ENCODE results near the gene FAM117A.

GRCh38 chr17:49691677-49692191 is 72.2 kb downstream of the FAM117A start:
- TF ChIP-seq YY1 (IDR thresholded peaks at IDR 0.05; ENCODE audit: low read depth, low read length) (no peak), TCF7 (IDR thresholded peaks at IDR 0.05; ENCODE audit: borderline replicate concordance) (no peak), NBN (IDR thresholded peaks at IDR 0.05) (no peak), IRF4 (IDR thresholded peaks at IDR 0.05; ENCODE audit: low read depth, low read length) (no peak), IKZF1 (conservative IDR thresholded peaks at IDR 0.05) (no peak), CTCF (IDR thresholded peaks at IDR 0.05 in 2 of 3, conservative IDR thresholded peaks at IDR 0.05 in 1 of 3; ENCODE audit: control insufficient read depth in 2 of 3, extremely low read depth in 1 of 3, insufficient read depth in 1 of 3, low read depth in 3 of 3, low read length in 3 of 3) (no peak), EED (IDR thresholded peaks at IDR 0.05; ENCODE audit: low read depth) (no peak), USF2 (IDR thresholded peaks at IDR 0.05; ENCODE audit: borderline replicate concordance, low read depth, low read length) (no peak), CHD1 (IDR thresholded peaks at IDR 0.05; ENCODE audit: low read depth, low read length) (no peak), DPF2 (IDR thresholded peaks at IDR 0.05) (no peak), SREBF2 (IDR thresholded peaks at IDR 0.05; ENCODE audit: low read length) (no peak)
- TF ChIP-seq, protein P1, sequence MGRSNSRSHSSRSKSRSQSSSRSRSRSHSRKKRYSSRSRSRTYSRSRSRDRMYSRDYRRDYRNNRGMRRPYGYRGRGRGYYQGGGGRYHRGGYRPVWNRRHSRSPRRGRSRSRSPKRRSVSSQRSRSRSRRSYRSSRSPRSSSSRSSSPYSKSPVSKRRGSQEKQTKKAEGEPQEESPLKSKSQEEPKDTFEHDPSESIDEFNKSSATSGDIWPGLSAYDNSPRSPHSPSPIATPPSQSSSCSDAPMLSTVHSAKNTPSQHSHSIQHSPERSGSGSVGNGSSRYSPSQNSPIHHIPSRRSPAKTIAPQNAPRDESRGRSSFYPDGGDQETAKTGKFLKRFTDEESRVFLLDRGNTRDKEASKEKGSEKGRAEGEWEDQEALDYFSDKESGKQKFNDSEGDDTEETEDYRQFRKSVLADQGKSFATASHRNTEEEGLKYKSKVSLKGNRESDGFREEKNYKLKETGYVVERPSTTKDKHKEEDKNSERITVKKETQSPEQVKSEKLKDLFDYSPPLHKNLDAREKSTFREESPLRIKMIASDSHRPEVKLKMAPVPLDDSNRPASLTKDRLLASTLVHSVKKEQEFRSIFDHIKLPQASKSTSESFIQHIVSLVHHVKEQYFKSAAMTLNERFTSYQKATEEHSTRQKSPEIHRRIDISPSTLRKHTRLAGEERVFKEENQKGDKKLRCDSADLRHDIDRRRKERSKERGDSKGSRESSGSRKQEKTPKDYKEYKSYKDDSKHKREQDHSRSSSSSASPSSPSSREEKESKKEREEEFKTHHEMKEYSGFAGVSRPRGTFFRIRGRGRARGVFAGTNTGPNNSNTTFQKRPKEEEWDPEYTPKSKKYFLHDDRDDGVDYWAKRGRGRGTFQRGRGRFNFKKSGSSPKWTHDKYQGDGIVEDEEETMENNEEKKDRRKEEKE (IDR thresholded peaks at IDR 0.05): no peak
- TF ChIP-seq, protein P2, sequence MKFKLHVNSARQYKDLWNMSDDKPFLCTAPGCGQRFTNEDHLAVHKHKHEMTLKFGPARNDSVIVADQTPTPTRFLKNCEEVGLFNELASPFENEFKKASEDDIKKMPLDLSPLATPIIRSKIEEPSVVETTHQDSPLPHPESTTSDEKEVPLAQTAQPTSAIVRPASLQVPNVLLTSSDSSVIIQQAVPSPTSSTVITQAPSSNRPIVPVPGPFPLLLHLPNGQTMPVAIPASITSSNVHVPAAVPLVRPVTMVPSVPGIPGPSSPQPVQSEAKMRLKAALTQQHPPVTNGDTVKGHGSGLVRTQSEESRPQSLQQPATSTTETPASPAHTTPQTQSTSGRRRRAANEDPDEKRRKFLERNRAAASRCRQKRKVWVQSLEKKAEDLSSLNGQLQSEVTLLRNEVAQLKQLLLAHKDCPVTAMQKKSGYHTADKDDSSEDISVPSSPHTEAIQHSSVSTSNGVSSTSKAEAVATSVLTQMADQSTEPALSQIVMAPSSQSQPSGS (IDR thresholded peaks at IDR 0.05; ENCODE audit: low read length): no peak

Data from GM12878 (cell line).